Testis (tissue), 3 donors: ENCODE data around the gene PDS5B. TPM values are rescaled to one million over a fixed set of nuclear protein-coding genes. Genes with fewer than 3 reads are reported as not detected.

Experiments
- DNase-seq: peaks from one replicate; pipeline ENCODE4 v3.0.0-alpha.2; 2019
- H3K27ac ChIP-seq, 2 donors: fragments of 200-600 bp; sonication (generic); one replicate each; pipeline ENCODE4 v1.5.1; 2019
- H3K27me3 ChIP-seq: fragments of 200-600 bp; sonication (generic); one replicate; pipeline ENCODE4 v1.5.1; 2019
- H3K36me3 ChIP-seq: fragments of 200-600 bp; sonication (generic); one replicate; pipeline ENCODE4 v1.5.1; 2017; ENCODE audit warnings: low read depth; ENCODE audit errors: missing control alignments
- H3K4me1 ChIP-seq: fragments of 200-600 bp; sonication (generic); one replicate; pipeline ENCODE4 v1.5.1; 2019
- H3K4me3 ChIP-seq, 2 donors: fragments of 200-600 bp; sonication (generic); one replicate each; pipeline ENCODE4 v1.5.1; 2017 to 2019
- H3K9me3 ChIP-seq: fragments of 200-600 bp; sonication (generic); one replicate; pipeline ENCODE4 v1.5.1; 2017
- CTCF ChIP-seq, 3 experiments: fragments of 450-650 bp in 2 of 3; fragments of 200-600 bp in 1 of 3; sonication (generic) in 1 of 3; IDR thresholded peaks; one replicate each; pipeline ENCODE4 v1.5.1; 2016 to 2019; ENCODE audit warnings: antibody characterized with exemption in 3 of 3, mild to moderate bottlenecking in 2 of 3, moderate library complexity in 1 of 3
- POLR2A ChIP-seq: fragments of 450-650 bp; IDR thresholded peaks from one replicate; pipeline ENCODE4 v1.6.1; 2017; ENCODE audit warnings: antibody characterized with exemption, mild to moderate bottlenecking, moderate library complexity
- WGBS, 2 donors: methylation state at CpG; one replicate each; pipeline ENCODE4 v1.1.5; 2018; 5-methylcytosine and 5-hydroxymethylcytosine counted together
- intact Hi-C: fragments of 100-400 bp; cut with DNase I; formaldehyde crosslinking; loops from one replicate; pipeline ENCODE4 v1.15.1; 2023; ENCODE audit warnings: low total_unique reads
- polyA plus RNA-seq: library from polyadenylated mRNA; stranded (reverse); fragments of 350-450 nt; fragmentation: Illumina TruSeq; extraction: RNeasy Lipid Tissue Mini Kit (QIAGEN cat#74804); gene quantifications from one replicate; pipeline ENCODE4 v1.2.3, GENCODE V29; 2014; ENCODE audit warnings: low read depth, low replicate concordance; ENCODE audit not compliant: insufficient read depth
- total RNA-seq, 2 donors: library from RNA; depleted of rRNA; stranded (reverse); fragments of >200 nt; gene quantifications; one replicate each; pipeline ENCODE4 v1.2.3, GENCODE V29; 2016

PDS5B gene
- total and polyA plus RNA-seq, 3 donors from 2014 or later: 19.0 to 52.4 (median 46.3) TPM

- WGBS, 2 donors: 75 to 90% methylated on average over 2 of the region's 2 CpGs
- Histone ChIP-seq H3K36me3 (no peaks in the 10 kb centered on the region), H3K27ac (no peak overlapping the region), H3K27me3 (no peaks in the 10 kb centered on the region), H3K9me3 (no peaks in the 10 kb centered on the region), H3K4me1 (peaks cover 3% of the 10 kb centered on the region), H3K4me3 (no peak overlapping the region)
- no peak for DNase-seq
- intact Hi-C loops: no loop called here
- no peak for TF ChIP-seq CTCF (IDR thresholded peaks at IDR 0.05)
- no peak for TF ChIP-seq POLR2A
Observed at GRCh38 chr13:32582281-32582680, 4.0 kb upstream of the PDS5B start.

DNA sequence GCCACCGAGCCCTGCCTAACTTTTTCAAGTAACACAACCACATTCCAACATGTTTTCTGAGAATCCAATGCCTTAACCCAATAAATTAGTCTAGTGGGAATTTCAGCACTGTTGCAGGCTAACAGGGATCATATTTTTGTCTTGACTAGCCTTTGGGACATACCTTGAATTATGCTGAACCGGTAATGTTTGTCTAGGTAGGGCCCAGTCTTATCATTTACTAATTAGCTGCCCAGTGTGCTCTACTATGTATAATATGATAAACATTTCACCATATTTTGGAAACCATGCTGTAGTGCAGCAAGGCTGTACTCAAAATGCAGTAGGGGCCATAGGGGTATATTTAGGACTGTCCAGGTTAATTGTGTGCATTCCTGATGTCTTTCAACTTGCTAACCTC lies 3.3 kb upstream of the PDS5B start:
- H3K36me3 ChIP-seq: no peaks in the 10 kb centered on the region
- DNase-seq: no peak
- H3K4me3 ChIP-seq: no peak overlapping the region
- H3K27ac ChIP-seq: no peak overlapping the region
- no peaks in the 10 kb centered on the region for H3K27me3 ChIP-seq
- intact Hi-C loops: no loop called here
- TF ChIP-seq CTCF (IDR thresholded peaks at IDR 0.05): no peak
- TF ChIP-seq POLR2A: no peak
- 87 to 91% methylated on average over 2 of the region's 2 CpGs for WGBS, 2 donors
- H3K9me3 ChIP-seq: no peaks in the 10 kb centered on the region
- peaks cover 3% of the 10 kb centered on the region for H3K4me1 ChIP-seq

- Histone ChIP-seq H3K4me1 (peaks cover 8% of the 10 kb centered on the region), H3K9me3 (no peaks in the 10 kb centered on the region), H3K36me3 (no peaks in the 10 kb centered on the region), H3K27ac (peak overlapping the region in 1 of 2 donors; percentile 99), H3K27me3 (no peaks in the 10 kb centered on the region), H3K4me3 (peak overlapping the region; percentile 80 to 91)
- DNase-seq: no peak
- TF ChIP-seq POLR2A (no peak), CTCF (IDR thresholded peaks at IDR 0.05) (no peak)
- WGBS, 2 donors: 11 to 12% methylated on average over 8 of the region's 8 CpGs
- intact Hi-C loops: loop anchor here (5.0 kb wide), 1 partner anchor 957 kb away; no protein-coding TSS in a partner anchor
Observed at GRCh38 chr13:32585550-32586079, 637 bp upstream of the PDS5B start.

DNA sequence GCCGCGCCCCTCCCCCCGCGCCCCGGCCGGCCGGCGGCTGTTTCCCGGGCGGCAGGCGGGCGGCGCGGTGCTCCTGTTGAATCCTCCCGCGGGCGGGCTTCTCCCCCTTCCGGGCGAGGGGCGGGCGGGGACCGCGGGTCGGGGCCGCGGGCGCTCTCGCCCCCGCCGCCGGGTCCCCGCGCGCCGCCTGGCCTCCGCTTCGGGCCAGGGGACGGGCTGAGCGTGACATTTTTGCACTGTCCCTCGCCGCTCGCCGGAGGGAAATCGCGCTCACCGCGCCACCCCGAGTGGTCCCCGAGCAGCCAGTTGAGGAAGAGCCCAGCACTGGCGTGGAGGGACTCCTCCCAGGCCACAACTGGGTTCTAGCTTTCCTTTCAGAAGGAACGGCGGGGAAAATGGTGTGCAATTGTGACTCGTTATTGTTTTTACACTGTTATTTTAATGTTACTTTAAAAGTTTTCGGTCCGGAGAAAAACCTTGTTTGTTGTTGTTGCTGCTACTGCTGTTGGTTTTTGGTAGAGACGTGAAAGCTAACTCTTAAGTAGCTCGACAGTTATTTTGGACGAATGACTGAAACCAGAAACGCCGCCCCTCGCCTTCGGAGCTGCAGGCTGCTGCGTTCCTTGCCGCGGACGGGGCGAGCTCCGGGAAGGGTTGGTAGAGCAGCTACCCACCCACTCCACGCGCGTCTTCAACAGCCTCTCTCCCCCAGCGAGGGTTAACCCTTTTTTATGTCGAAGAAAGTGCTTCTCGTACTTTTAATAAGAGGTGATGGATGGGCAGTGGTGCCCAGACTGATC lies 959 bp downstream of the PDS5B start:
- intact Hi-C loops: loop anchor here (5.0 kb wide), 1 partner anchor 955 kb away; no protein-coding TSS in a partner anchor
- peak; percentile 82 for DNase-seq
- Histone ChIP-seq H3K27ac (peak overlapping the region; percentile 89 to 99), H3K9me3 (no peaks in the 10 kb centered on the region), H3K36me3 (no peaks in the 10 kb centered on the region), H3K4me3 (peak overlapping the region; percentile 77 to 91), H3K27me3 (no peaks in the 10 kb centered on the region), H3K4me1 (peaks cover 8% of the 10 kb centered on the region)
- WGBS, 2 donors: 0 to 1% methylated on average over 37 to 48 of the region's 74 CpGs
- no peak for TF ChIP-seq POLR2A
- peak in 2 of 3 experiments; percentile 17 to 23 for TF ChIP-seq CTCF (IDR thresholded peaks at IDR 0.05)
